ENCODE data around the gene ZNF782. TPM values are rescaled to one million over a fixed set of nuclear protein-coding genes. Genes with fewer than 3 reads are reported as not detected.
"Not testable (repeated sequence)": the region's sequence is repeated elsewhere in the genome, so short reads cannot be mapped to it uniquely, and the experiment has no call there.

The ZNF782 gene
- total RNA-seq, result 4.4 TPM
- long read RNA-seq, full-length matches to known transcripts, result 1 of 2 reads
- long read RNA-seq, partial matches to known transcripts, result 0 of 2 reads
- long read RNA-seq, other reads (novel, unspliced or antisense), result 1 of 2 reads

DNA sequence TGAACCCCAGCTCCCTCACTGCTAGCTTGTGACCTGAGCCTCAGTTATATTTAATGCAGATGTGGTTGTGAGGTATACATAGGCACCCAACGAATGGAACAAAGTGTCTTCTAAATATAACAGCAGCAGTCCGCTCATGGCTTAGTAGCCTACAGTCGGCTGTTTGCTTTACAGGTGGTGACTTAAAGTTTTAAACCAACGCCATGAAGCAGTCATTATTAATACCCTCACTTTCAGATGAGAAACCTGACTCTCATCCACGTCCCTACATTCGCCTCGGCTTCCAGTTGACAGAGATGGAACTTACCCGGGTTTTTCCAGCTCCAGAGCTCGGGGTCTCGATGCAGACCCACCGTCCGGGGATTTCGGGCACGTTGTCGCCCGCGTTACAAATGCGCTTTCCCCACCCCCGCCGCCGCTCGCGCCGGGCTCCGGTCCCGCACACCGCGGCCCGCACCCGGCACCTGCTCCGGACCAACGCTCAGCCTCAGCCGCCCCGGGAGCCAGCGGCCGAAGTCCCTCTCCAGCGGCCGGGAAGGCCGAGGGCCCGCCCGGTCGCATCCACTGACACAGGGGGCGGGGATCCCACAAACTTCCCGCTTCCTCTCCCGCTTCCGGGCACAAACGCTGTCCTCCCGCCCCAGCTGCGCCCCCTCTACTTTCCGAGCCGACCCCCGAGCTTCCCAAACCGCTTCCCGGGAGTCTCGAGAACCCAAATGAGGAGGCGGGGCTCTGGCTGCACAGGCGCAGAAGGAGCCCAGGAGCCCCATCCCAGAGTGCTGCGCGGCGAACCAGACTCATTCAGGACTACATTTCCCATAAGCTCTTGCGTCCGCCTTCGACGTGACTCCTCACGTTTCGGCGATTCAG is at the start of gene ZNF782:
TSS of gene ZNF782 (minus strand) at position 734 of the 870 bp plus-strand sequence. CDS start 2,553 bp downstream, outside the sequence.
- ATAC-seq (peak; percentile 99), DNase-seq (peak; percentile 94)

GRCh38 chr9:96900010-96900409 is 45.7 kb upstream of the ZNF782 start:
- intact Hi-C loops (cut with micrococcal nuclease); ATAC-seq: not testable (repeated sequence)

More for the DNA sequence above, at the start of gene ZNF782:
- intact Hi-C loops (cut with micrococcal nuclease), result no loop called here

GRCh38 chr9:96892131-96892530 is 37.8 kb upstream of the ZNF782 start:
- no peak for DNase-seq
- no peak for ATAC-seq
- intact Hi-C loops (cut with micrococcal nuclease), result no loop called here

More at GRCh38 chr9:96900010-96900409, 45.7 kb upstream of the ZNF782 start:
- not testable (repeated sequence) for DNase-seq

- intact Hi-C loops (cut with micrococcal nuclease), result no loop called here
- DNase-seq (no peak), ATAC-seq (no peak)
These were observed 34.3 kb upstream of the ZNF782 start for GRCh38 chr9:96888591-96888990.

DNA sequence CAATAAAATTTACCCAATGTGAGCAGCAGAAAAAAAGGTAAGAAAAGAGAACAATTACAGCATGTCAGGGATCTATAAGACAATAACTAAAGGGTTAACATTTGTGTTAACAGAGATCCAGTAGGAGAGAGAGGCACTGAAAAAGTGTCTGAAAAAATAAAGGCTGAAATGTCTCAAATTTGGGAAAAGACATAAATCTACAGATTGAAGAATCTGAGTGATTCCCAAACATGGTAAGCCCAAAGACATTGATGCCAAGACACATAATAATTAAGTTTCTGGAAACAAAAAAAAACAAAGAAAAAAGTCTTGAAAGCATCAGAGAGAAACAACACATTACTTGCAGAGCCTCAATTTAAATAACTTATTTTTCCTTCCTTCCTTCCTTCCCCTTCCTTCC is 31.1 kb upstream of the ZNF782 start:
- intact Hi-C loops (cut with micrococcal nuclease), result no loop called here
- no peak for DNase-seq
- ATAC-seq, result no peak

GRCh38 chr9:96884443-96884842 is 30.1 kb upstream of the ZNF782 start:
- intact Hi-C loops (cut with micrococcal nuclease), result no loop called here
- ATAC-seq (no peak), DNase-seq (no peak)

DNA sequence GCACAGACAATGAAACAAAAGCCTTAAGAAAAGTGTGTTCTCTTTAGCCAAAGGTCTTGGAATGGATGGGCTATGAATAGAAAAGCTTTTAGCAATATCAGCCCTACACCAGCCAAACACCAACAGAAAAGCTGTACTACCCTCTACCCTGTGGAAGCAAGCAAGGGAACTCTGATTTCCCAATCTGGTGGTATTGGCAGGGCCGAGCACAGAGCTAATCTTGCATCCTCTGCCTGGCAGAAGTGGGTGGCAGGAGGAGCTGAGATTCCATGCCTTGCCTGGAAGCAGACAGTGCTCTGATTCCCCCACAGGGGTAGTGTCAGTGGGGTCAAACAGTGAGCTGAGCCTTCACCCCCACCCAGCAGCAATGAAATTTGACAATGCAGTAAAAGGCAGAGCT is 29.6 kb upstream of the ZNF782 start:
- intact Hi-C loops (cut with micrococcal nuclease), result no loop called here
- peak; percentile 78 for ATAC-seq
- no peak for DNase-seq

DNA sequence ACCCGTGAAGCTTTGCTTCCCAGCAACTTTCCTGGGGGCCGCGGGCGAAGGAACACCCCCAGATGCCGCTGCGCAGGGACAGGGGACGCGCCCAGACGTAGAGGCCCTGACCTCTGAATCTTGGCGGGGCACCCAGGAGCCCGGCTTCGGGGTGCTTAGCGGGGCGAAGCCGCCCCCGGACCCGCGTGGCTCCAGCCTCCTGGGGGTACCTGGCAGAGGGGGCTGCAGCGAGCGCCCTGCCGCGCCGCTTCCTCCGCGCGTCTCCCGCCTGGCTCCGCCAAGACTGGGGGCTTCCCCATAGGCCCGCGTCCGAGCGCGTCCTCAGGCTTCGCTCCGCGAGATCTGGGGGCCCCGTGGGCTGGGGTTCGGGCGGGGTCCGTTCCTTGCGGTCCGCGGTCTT is 23.0 kb upstream of the ZNF782 start:
- ATAC-seq (no peak), DNase-seq (no peak)
- intact Hi-C loops (cut with micrococcal nuclease), result no loop called here

DNA sequence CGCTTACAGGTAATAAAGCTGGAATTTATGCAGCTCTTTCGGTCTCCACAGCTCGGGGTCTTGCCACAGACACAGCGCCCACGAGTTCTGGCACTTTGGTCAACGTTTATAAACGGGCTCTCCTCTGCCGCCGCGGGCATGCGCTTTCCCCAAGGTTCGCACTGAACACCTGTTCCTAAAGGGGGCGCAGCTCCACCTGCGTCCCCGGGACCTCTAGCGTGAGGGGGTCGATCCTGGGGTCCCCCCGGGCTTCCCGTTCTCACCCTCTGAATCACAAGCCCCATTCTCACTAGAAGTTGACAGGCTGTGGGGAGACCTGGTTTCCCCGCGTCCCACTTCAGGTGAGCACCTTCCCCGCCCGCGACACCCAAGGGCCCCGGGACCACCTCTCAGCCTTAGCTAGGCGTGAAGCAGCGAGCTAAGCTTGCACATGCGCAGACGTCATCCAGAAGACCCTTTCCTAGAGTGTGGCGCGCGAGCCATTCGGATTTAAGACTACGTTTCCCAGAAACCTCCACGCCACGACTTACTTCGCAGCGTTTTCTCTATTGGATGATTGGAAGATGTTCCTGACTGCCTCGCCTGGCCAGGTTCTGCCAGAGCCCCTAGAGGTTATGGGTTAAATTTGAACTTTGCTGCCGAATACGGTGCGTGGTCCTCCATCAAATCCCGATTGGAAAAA is 21.3 kb upstream of the ZNF782 start:
- intact Hi-C loops (cut with micrococcal nuclease), result no loop called here
- DNase-seq (peak; percentile 65), ATAC-seq (peak; percentile 88)

GRCh38 chr9:96874947-96875460 is 20.7 kb upstream of the ZNF782 start:
- intact Hi-C loops (cut with micrococcal nuclease), result no loop called here
- ATAC-seq (peak; percentile 82), DNase-seq (no peak)

GRCh38 chr9:96874201-96874785 is 20.0 kb upstream of the ZNF782 start:
- ATAC-seq (no peak), DNase-seq (no peak)
- intact Hi-C loops (cut with micrococcal nuclease), result no loop called here

DNA sequence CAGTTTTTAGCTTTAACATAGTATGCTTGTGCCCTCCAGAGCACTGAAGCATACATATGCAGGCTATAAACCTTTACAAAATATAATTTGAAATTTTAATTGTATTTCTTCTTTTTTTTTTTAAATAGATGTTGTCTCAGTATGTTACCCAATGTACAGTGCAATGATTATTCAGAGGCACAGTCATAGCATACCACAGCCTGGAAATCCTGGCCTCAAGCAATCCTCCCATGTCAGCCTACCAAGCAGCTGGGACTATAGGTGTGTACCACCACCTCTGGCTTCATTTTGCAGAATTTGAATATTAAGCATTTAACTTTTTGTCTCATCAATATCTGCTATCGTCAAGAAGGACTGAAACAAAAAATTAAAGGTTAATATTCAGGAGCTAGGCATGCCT is 16.9 kb upstream of the ZNF782 start:
- ATAC-seq, result no peak
- intact Hi-C loops (cut with micrococcal nuclease), result no loop called here

GRCh38 chr9:96868709-96869108 is 14.4 kb upstream of the ZNF782 start:
- intact Hi-C loops (cut with micrococcal nuclease), result no loop called here
- DNase-seq (no peak), ATAC-seq (no peak)

More for the DNA sequence above, 16.9 kb upstream of the ZNF782 start:
- DNase-seq, result no peak

DNA sequence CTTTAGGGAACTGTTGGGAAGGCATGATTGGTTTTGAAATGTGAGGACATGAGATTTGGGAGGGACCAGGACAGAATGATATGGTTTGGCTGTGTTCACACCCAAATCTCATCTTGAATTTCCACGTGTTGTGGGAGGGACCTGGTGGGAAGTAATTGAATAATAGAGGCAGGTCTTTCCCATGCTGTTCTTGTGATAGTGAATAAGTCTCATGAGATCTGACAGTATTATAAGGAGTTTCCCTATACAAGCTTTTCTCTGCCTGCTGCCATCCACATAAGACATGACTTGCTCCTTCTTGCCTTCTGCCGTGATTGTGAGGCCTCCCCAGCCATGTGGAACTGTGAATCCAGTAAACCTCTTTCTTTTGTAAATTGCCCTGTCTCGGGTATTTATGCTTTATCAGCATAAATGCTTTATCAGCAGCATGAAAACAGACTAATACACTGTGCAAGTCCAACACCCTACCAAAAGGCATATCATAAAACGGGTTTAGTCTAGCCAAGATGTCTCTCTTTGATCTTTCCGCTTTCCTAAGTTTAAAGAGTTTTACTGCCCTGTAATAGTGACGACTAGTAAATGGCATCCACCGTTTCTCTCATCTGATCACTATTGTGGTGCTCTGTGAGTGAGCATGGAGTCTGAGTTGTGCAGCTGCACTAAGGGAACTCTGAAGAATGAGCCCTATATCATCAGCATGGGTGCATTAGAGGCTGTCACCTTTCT is 12.9 kb upstream of the ZNF782 start:
- DNase-seq, result no peak
- no peak for ATAC-seq
- intact Hi-C loops (cut with micrococcal nuclease), result no loop called here

DNA sequence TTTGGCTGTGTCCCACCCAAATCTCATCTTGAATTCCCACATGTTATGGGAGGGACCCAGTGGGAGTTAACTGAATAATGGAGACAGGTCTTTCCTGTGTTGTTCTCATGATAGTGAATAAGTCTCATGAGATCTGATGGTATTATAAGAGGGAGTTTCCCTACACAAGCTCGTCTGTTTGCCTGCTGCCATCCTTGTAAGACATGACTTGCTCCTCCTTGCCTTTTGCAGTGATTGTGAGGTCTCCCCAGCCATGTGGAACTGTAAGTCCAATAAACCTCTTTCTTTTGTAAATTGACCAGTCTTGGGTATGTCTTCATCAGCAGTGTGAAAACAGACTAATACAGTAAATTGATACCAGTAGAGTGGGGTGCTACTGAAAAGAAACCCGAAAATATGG is 10.9 kb upstream of the ZNF782 start:
- ATAC-seq; intact Hi-C loops (cut with micrococcal nuclease); DNase-seq: not testable (repeated sequence)

GRCh38 chr9:96859461-96860198 is 5.3 kb upstream of the ZNF782 start:
- ATAC-seq, result no peak
- intact Hi-C loops (cut with micrococcal nuclease), result loop anchor here (5.0 kb wide), 2 partner anchors 248 to 538 kb away; no protein-coding TSS in a partner anchor

DNA sequence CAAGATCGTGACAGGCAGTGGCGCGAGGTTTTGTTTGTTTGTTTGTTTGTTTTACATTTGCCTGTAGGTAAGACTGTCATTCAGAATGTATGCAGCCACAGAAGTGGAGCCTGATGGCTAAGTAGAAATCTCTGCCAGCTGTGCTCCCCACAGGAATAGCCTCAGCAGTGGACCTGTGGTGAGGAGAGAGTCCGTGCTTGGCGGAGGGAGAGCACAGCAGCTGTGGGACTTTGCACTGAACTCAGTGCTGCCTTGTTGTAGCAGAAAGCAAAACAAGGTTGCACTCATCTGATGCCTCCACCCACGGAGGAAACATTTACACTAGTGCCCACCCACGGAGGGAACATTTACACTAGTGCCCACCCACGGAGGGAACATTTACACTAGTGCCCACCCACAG is 4.4 kb upstream of the ZNF782 start:
- DNase-seq (no peak), ATAC-seq (no peak)
- intact Hi-C loops (cut with micrococcal nuclease), result loop anchor here (5.0 kb wide), 2 partner anchors 249 to 539 kb away; no protein-coding TSS in a partner anchor

More at GRCh38 chr9:96859461-96860198, 5.3 kb upstream of the ZNF782 start:
- DNase-seq, result no peak

DNA sequence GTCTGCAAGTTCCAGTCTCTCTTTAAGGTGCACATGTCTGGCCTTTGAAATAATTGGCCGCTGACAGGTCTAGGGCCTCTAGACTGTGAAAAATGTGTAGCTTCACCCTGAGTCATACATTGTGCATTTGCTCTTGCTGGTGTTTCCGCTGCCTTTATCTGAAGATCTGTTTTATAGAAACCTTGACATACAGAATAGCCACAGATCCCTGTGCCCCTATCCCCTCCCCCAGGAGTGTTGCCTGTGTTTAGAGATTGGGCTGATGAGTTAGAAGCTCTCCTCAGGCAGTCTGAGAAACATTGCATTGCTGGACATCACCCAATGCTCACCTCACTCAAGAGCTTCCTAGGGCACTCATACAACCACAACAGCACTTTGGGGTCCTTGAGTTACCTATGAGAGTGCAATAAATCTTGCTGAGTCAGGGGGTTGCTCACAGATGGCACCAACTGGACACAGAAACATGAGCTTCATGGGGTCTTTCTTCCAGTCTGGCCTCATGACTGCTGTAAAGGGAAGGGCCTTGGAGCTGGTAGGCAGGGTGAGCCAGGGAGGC is 3.8 kb upstream of the ZNF782 start:
- intact Hi-C loops (cut with micrococcal nuclease), result loop anchor here (5.0 kb wide), 2 partner anchors 249 to 539 kb away; no protein-coding TSS in a partner anchor
- DNase-seq (no peak), ATAC-seq (no peak)

Measured in left ventricle myocardium superior (tissue), 1 donor.